Bronchial epithelial cell (primary cell): ENCODE data around the gene ANKRD13B. TPM values are rescaled to one million over a fixed set of nuclear protein-coding genes. Genes with fewer than 3 reads are reported as not detected.

Source experiments
- DNase-seq: peaks from one replicate; pipeline ENCODE4 v3.0.0-alpha.2; 2010; ENCODE audit warnings: low read depth
- FAIRE-seq: peaks from 2 replicates; lab custom pipeline; 2011; peaks lifted over from hg19 to GRCh38; lab: Jason Lieb, UNC
- H3K27me3 ChIP-seq: 2 replicates; pipeline ENCODE4 v1.5.1; 2011; ENCODE audit warnings: low read length; ENCODE audit not compliant: control insufficient read depth, insufficient read depth
- H3K36me3 ChIP-seq: 2 replicates; pipeline ENCODE4 v1.5.1; 2011; ENCODE audit warnings: low read length; ENCODE audit not compliant: control insufficient read depth, insufficient read depth
- H3K4me3 ChIP-seq: 2 replicates; pipeline ENCODE4 v1.5.1; 2011; ENCODE audit warnings: mild to moderate bottlenecking, low read depth, low read length, control low read depth
- CTCF ChIP-seq: IDR thresholded peaks from 2 replicates; pipeline ENCODE4 v1.5.1; 2011; ENCODE audit warnings: mild to moderate bottlenecking, moderate library complexity, low read length, control low read depth, inconsistent platforms; ENCODE audit not compliant: insufficient read depth, severe bottlenecking
- total RNA-seq: library from RNA; depleted of rRNA; stranded (reverse); fragments of >200 nt; gene quantifications from 2 replicates; pipeline ENCODE4 v1.2.1, GENCODE V29; 2014

ANKRD13B gene
- total RNA-seq, 1 donor from 2014 or later = 2.4 TPM

- DNase-seq = peak; percentile 94
- FAIRE-seq = peak; percentile 83
- H3K4me3 ChIP-seq = no peak overlapping the region
- H3K27me3 ChIP-seq = no peaks in the 10 kb centered on the region
- no peak for TF ChIP-seq CTCF
- peaks cover 18% of the 10 kb centered on the region for H3K36me3 ChIP-seq
Observed at GRCh38 chr17:29583324-29584248, 9.3 kb upstream of the ANKRD13B start.

- H3K36me3 ChIP-seq = peaks cover 16% of the 10 kb centered on the region
- no peak for TF ChIP-seq CTCF
- no peak overlapping the region for H3K4me3 ChIP-seq
- no peak for FAIRE-seq
- no peaks in the 10 kb centered on the region for H3K27me3 ChIP-seq
- DNase-seq = no peak
Observed at GRCh38 chr17:29584452-29585079, 8.4 kb upstream of the ANKRD13B start.

- H3K36me3 ChIP-seq = peaks cover 13% of the 10 kb centered on the region
- H3K27me3 ChIP-seq = no peaks in the 10 kb centered on the region
- no peak for DNase-seq
- H3K4me3 ChIP-seq = no peak overlapping the region
- FAIRE-seq = peak; percentile 75
- TF ChIP-seq CTCF = peak; percentile 42
Observed at GRCh38 chr17:29585080-29585751, 7.7 kb upstream of the ANKRD13B start.

GRCh38 chr17:29586676-29587469 is 6.1 kb upstream of the ANKRD13B start:
- DNase-seq (no peak), FAIRE-seq (no peak)
- Histone ChIP-seq H3K4me3 (no peak overlapping the region), H3K36me3 (peaks cover 7% of the 10 kb centered on the region), H3K27me3 (no peaks in the 10 kb centered on the region)
- TF ChIP-seq CTCF = no peak

- H3K36me3 ChIP-seq = peaks cover 4% of the 10 kb centered on the region
- FAIRE-seq = no peak
- H3K27me3 ChIP-seq = no peaks in the 10 kb centered on the region
- no peak for DNase-seq
- no peak overlapping the region for H3K4me3 ChIP-seq
- no peak for TF ChIP-seq CTCF
Observed at GRCh38 chr17:29587591-29587990, 5.3 kb upstream of the ANKRD13B start.
